NAMALWA (cell line): Measurements from ENCODE around the gene PPP2R2D.
"Not testable (repeated sequence)": the region's sequence is repeated elsewhere in the genome, so short reads cannot be mapped to it uniquely, and the experiment has no call there.

Experiments
- DNase-seq: peaks from one replicate; pipeline ENCODE4 v3.0.0-alpha.2; 2015; ENCODE audit warnings: low spot score

The PPP2R2D gene

GRCh38 chr10:131908151-131908550 lies 7.3 kb downstream of the PPP2R2D start:
- no peak for DNase-seq

GRCh38 chr10:131909014-131909808 lies 8.4 kb downstream of the PPP2R2D start:
- no peak for DNase-seq

- DNase-seq = no peak
Measured at GRCh38 chr10:131909929-131910328, 9.1 kb downstream of the PPP2R2D start.

GRCh38 chr10:131910663-131911314 lies 10.0 kb downstream of the PPP2R2D start:
- DNase-seq = no peak

GRCh38 chr10:131911451-131911850 lies 10.6 kb downstream of the PPP2R2D start:
- no peak for DNase-seq

- no peak for DNase-seq
Measured at GRCh38 chr10:131912620-131913019, 11.8 kb downstream of the PPP2R2D start.

GRCh38 chr10:131915484-131915883 lies 14.7 kb downstream of the PPP2R2D start:
- no peak for DNase-seq

GRCh38 chr10:131915990-131916766 lies 15.4 kb downstream of the PPP2R2D start:
- no peak for DNase-seq

- DNase-seq = not testable (repeated sequence)
Measured at GRCh38 chr10:131916767-131917160, 16.0 kb downstream of the PPP2R2D start.

- DNase-seq = not testable (repeated sequence)
Measured at GRCh38 chr10:131917496-131917895, 16.7 kb downstream of the PPP2R2D start.

- DNase-seq = not testable (repeated sequence)
Measured at GRCh38 chr10:131919461-131919860, 18.7 kb downstream of the PPP2R2D start.

GRCh38 chr10:131920151-131920550 lies 19.3 kb downstream of the PPP2R2D start:
- DNase-seq = no peak

GRCh38 chr10:131920693-131921092 lies 19.9 kb downstream of the PPP2R2D start:
- DNase-seq = no peak

GRCh38 chr10:131921184-131921583 lies 20.4 kb downstream of the PPP2R2D start:
- no peak for DNase-seq

- DNase-seq = no peak
Measured at GRCh38 chr10:131923038-131923756, 22.4 kb downstream of the PPP2R2D start.

GRCh38 chr10:131925011-131925649 lies 24.3 kb downstream of the PPP2R2D start:
- DNase-seq = no peak

- DNase-seq = no peak
Measured at GRCh38 chr10:131925716-131926115, 24.9 kb downstream of the PPP2R2D start.

- no peak for DNase-seq
Measured at GRCh38 chr10:131926253-131926652, 25.4 kb downstream of the PPP2R2D start.

GRCh38 chr10:131926743-131927595 lies 26.2 kb downstream of the PPP2R2D start:
- no peak for DNase-seq

GRCh38 chr10:131928248-131929095 lies 27.7 kb downstream of the PPP2R2D start:
- no peak for DNase-seq
